ENCODE results near the gene RUFY2.

The RUFY2 gene

DNA sequence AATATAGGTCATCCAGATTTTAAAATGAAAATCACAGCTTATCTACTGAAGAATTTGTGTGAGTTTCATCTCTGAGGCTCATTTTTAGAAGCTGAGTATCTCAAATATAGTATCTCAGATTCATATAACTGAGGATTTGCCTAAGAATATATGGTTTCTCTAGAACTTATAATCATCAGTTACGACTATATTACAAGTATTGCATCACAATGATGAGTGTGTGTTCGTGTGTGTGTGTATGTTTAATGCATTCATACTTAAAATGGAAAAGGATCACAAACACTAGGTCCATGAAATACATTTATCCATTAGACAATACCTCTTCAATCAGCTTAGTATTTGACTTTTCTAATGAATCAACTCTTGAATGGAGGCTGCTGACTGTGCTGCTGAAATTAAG, 21.3 kb downstream of the RUFY2 start:
- no peak overlapping the region for H3K4me3 ChIP-seq (ENCODE audit: low read depth, low read length)
- no peak for DNase-seq
- H3K27ac ChIP-seq, result no peak overlapping the region
- in situ Hi-C loops (cut with HindIII; ENCODE audit: low pct_ligation_motif_present, low sequenced_read_pairs), result no loop called here
- H3K36me3 ChIP-seq (replicated peaks), result peaks cover 48% of the 10 kb centered on the region
- TF ChIP-seq, protein P1, sequence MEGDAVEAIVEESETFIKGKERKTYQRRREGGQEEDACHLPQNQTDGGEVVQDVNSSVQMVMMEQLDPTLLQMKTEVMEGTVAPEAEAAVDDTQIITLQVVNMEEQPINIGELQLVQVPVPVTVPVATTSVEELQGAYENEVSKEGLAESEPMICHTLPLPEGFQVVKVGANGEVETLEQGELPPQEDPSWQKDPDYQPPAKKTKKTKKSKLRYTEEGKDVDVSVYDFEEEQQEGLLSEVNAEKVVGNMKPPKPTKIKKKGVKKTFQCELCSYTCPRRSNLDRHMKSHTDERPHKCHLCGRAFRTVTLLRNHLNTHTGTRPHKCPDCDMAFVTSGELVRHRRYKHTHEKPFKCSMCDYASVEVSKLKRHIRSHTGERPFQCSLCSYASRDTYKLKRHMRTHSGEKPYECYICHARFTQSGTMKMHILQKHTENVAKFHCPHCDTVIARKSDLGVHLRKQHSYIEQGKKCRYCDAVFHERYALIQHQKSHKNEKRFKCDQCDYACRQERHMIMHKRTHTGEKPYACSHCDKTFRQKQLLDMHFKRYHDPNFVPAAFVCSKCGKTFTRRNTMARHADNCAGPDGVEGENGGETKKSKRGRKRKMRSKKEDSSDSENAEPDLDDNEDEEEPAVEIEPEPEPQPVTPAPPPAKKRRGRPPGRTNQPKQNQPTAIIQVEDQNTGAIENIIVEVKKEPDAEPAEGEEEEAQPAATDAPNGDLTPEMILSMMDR (IDR thresholded peaks at IDR 0.05; ENCODE audit: low read depth, low read length, missing control alignments), result no peak
- H3K27me3 ChIP-seq (replicated peaks), result no peaks in the 10 kb centered on the region

GRCh38 chr10:68371604-68372003, 35.5 kb downstream of the RUFY2 start:
- in situ Hi-C loops (cut with HindIII; ENCODE audit: low pct_ligation_motif_present, low sequenced_read_pairs), result no loop called here

GRCh38 chr10:68367121-68367520, 40.0 kb downstream of the RUFY2 start:
- in situ Hi-C loops (cut with HindIII; ENCODE audit: low pct_ligation_motif_present, low sequenced_read_pairs), result no loop called here
- H3K36me3 ChIP-seq (replicated peaks), result peaks cover 21% of the 10 kb centered on the region
- no peaks in the 10 kb centered on the region for H3K27me3 ChIP-seq (replicated peaks)
- H3K27ac ChIP-seq, result no peak overlapping the region
- H3K4me3 ChIP-seq (ENCODE audit: low read depth, low read length), result no peak overlapping the region
- TF ChIP-seq, protein P1 (IDR thresholded peaks at IDR 0.05; ENCODE audit: low read depth, low read length, missing control alignments), result no peak
- no peak for DNase-seq

More at GRCh38 chr10:68371604-68372003, 35.5 kb downstream of the RUFY2 start:
- no peak overlapping the region for H3K4me3 ChIP-seq (ENCODE audit: low read depth, low read length)
- H3K27ac ChIP-seq, result no peak overlapping the region
- H3K27me3 ChIP-seq (replicated peaks), result no peaks in the 10 kb centered on the region
- TF ChIP-seq, protein P1 (IDR thresholded peaks at IDR 0.05; ENCODE audit: low read depth, low read length, missing control alignments), result no peak
- no peak for DNase-seq
- peaks cover 28% of the 10 kb centered on the region for H3K36me3 ChIP-seq (replicated peaks)

DNA sequence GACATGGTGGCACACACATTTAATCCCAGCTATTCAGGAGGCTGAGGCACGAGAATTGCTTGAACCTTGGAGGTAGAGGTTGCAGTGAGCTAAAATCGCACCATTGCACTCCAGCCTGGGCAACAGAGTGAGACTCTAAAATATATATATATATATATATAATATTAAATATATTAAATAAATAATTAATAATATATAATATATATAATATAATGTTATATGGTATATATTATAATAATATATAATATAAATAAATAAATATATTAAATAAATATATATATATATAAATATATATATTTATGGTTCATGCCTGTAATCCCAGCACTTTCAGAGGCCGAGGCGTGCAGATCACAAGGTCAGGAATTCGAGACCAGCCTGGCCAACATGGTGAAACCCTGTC, 40.5 kb downstream of the RUFY2 start:
- Histone ChIP-seq H3K27me3 (replicated peaks) (no peaks in the 10 kb centered on the region), H3K4me3 (ENCODE audit: low read depth, low read length) (no peak overlapping the region), H3K36me3 (replicated peaks) (peaks cover 19% of the 10 kb centered on the region), H3K27ac (no peak overlapping the region)
- no peak for DNase-seq
- TF ChIP-seq, protein P1 (IDR thresholded peaks at IDR 0.05; ENCODE audit: low read depth, low read length, missing control alignments), result no peak
- in situ Hi-C loops (cut with HindIII; ENCODE audit: low pct_ligation_motif_present, low sequenced_read_pairs), result no loop called here

GRCh38 chr10:68365611-68366010, 41.5 kb downstream of the RUFY2 start:
- in situ Hi-C loops (cut with HindIII; ENCODE audit: low pct_ligation_motif_present, low sequenced_read_pairs), result no loop called here
- peaks cover 25% of the 10 kb centered on the region for H3K36me3 ChIP-seq (replicated peaks)
- DNase-seq, result no peak
- H3K27me3 ChIP-seq (replicated peaks), result no peaks in the 10 kb centered on the region
- TF ChIP-seq, protein P1 (IDR thresholded peaks at IDR 0.05; ENCODE audit: low read depth, low read length, missing control alignments), result no peak
- no peak overlapping the region for H3K4me3 ChIP-seq (ENCODE audit: low read depth, low read length)
- no peak overlapping the region for H3K27ac ChIP-seq
